ENCODE data around the gene LPP.

DNA sequence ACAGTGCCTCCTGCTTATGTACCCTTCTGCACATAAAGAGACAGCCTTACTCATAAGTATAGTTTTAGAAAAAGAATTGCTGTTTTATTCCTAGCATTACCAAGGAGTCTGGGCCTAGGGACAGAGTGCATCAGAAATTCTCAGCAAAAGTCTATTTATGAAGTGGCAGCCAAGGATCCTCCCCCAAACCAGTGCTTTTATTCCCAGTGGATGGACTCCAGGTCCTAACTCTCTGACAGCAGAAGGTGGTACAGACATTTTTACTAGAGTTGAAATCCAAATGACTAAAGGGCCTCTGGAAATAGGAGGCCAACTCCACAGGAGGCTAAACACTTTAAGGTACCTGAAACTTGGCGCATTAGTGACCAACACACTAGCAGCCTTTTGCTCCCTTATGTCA, 610.7 kb downstream of the LPP start:
- no peak for TF ChIP-seq POLR2A (IDR thresholded peaks at IDR 0.05; ENCODE audit: low read length)
- no peak for TF ChIP-seq GATA1 (IDR thresholded peaks at IDR 0.05; ENCODE audit: low read depth, low read length)
